Measurements from ENCODE around the gene ITGA1.

ITGA1 gene

DNA sequence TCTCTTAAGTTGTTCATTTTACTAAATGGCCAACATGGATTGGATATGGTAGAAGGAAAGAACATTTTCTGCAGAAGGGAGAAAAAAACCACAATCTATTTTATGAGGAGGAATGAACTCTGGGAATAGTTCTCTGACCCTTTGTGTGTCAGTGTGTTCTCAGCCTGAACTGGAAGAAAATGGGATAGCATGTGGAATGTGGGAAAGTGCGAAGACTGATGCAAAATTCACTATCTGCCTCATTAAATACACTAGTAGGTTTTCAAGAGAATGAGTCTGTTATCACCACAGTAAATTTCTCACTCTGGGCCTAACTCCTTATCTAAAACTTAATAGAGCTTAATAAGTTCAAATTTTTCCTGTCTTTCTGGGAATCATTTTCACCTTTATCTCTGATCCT, 22.7 kb downstream of the ITGA1 start:
- TF ChIP-seq, protein P1, sequence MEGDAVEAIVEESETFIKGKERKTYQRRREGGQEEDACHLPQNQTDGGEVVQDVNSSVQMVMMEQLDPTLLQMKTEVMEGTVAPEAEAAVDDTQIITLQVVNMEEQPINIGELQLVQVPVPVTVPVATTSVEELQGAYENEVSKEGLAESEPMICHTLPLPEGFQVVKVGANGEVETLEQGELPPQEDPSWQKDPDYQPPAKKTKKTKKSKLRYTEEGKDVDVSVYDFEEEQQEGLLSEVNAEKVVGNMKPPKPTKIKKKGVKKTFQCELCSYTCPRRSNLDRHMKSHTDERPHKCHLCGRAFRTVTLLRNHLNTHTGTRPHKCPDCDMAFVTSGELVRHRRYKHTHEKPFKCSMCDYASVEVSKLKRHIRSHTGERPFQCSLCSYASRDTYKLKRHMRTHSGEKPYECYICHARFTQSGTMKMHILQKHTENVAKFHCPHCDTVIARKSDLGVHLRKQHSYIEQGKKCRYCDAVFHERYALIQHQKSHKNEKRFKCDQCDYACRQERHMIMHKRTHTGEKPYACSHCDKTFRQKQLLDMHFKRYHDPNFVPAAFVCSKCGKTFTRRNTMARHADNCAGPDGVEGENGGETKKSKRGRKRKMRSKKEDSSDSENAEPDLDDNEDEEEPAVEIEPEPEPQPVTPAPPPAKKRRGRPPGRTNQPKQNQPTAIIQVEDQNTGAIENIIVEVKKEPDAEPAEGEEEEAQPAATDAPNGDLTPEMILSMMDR (conservative IDR thresholded peaks at IDR 0.05; ENCODE audit: low read length) = no peak
- no peak for TF ChIP-seq EZH2phosphoT487 (IDR thresholded peaks at IDR 0.05; ENCODE audit: borderline replicate concordance)
- Histone ChIP-seq H3K27me3 (ENCODE audit: insufficient read depth, low read length, poor library complexity, severe bottlenecking) (no peaks in the 10 kb centered on the region), H3K4me3 (ENCODE audit: low read length, poor library complexity, severe bottlenecking) (no peak overlapping the region), H3K4me2 (ENCODE audit: low read depth, low read length, poor library complexity, severe bottlenecking) (no peak overlapping the region), H3K9me2 (replicated peaks; ENCODE audit: low read depth, low read length) (no peaks in the 10 kb centered on the region), H3K9ac (ENCODE audit: low read depth, low read length, poor library complexity, severe bottlenecking) (no peak overlapping the region), H3F3A (ENCODE audit: low read depth) (no peaks in the 10 kb centered on the region), H3K9me3 (ENCODE audit: insufficient read depth, low read depth, low read length) (no peaks in the 10 kb centered on the region), H3K79me2 (ENCODE audit: insufficient read depth, low read length) (peaks cover 3% of the 10 kb centered on the region), H3K4me1 (ENCODE audit: insufficient read depth, low read length, poor library complexity, severe bottlenecking) (peaks cover 6% of the 10 kb centered on the region), H2AFZ (ENCODE audit: low read length) (no peak overlapping the region), H3K36me3 (ENCODE audit: insufficient read depth, low read length) (no peaks in the 10 kb centered on the region), H4K20me1 (ENCODE audit: insufficient read depth, low read length, poor library complexity, severe bottlenecking) (peaks cover 5% of the 10 kb centered on the region)

DNA sequence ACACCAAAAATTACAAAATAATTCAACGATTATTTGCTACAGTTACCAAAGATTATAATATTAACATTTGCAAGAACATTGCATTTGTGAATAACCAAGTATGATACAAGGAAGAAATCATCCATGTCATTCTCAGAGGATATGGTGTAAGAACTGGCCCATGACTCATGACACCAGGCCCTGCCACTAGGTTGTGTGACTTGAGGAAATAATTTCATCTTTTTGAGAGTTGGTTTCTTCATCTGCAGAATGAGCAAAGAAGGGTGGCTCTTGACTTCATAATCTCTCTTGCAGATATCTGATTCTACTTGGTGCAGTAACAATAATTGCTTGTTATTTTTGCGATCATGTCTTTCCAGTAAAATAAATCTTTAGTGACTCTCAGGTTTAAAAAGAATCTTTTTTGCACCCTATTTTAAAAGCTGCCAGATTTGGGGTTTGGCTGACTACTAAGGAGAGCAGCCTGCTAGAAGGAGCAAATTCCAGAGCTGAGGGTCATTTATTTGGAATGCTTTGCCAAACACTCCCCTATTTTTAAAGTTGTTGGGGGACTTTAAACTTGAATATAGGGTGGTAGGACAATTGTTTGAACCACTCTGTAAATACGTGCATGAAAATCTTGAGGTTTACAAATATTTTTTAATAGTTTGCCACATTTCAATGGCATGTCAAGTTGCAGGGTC, 23.5 kb downstream of the ITGA1 start:
- Histone ChIP-seq H3K27me3 (ENCODE audit: insufficient read depth, low read length, poor library complexity, severe bottlenecking) (no peaks in the 10 kb centered on the region), H3K9me3 (ENCODE audit: insufficient read depth, low read depth, low read length) (no peaks in the 10 kb centered on the region), H2AFZ (ENCODE audit: low read length) (no peak overlapping the region), H3K4me3 (ENCODE audit: low read length, poor library complexity, severe bottlenecking) (no peak overlapping the region), H3K79me2 (ENCODE audit: insufficient read depth, low read length) (no peaks in the 10 kb centered on the region), H4K20me1 (ENCODE audit: insufficient read depth, low read length, poor library complexity, severe bottlenecking) (no peaks in the 10 kb centered on the region), H3K9me2 (replicated peaks; ENCODE audit: low read depth, low read length) (no peaks in the 10 kb centered on the region), H3K9ac (ENCODE audit: low read depth, low read length, poor library complexity, severe bottlenecking) (no peak overlapping the region), H3F3A (ENCODE audit: low read depth) (no peaks in the 10 kb centered on the region), H3K4me2 (ENCODE audit: low read depth, low read length, poor library complexity, severe bottlenecking) (no peak overlapping the region), H3K4me1 (ENCODE audit: insufficient read depth, low read length, poor library complexity, severe bottlenecking) (peaks cover 6% of the 10 kb centered on the region), H3K36me3 (ENCODE audit: insufficient read depth, low read length) (no peaks in the 10 kb centered on the region)
- TF ChIP-seq, protein P1 (conservative IDR thresholded peaks at IDR 0.05; ENCODE audit: low read length) = no peak
- no peak for TF ChIP-seq EZH2phosphoT487 (IDR thresholded peaks at IDR 0.05; ENCODE audit: borderline replicate concordance)

DNA sequence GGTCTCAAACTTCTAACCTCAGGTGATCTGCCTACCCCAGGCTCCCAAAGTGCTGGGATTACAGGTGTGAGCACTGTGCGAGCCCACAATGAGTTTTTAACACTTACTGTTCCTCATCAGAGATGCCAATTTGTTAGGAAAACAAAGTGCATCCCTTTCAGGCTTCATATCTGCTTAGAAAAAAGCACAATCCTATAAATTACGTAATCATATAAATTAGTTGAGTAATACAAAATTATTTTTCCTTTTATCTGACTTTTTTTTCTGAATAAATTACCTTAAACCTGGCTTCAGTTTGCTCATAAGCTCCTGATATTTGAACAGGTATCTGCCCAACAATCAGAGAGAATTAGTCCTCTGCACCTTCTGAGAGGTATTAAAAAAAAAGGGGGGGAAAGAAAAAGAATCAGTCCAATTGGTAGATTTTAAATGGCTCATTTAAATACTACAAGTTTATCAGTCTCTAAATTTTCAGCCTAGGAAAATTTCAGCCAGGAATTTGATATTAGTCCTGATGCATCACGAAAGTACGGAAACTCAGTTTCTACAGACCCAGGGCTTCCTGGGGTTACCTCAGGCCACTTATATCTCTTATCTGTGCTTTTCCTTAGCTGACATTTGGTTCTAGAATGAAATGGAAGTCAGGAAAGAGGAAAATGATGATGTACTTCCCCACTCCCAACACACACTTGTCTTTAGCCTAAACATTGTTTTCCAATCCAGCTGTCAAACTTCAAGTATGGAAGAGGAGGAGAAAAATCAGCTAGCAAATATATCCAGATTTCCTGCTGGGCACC, 26.8 kb downstream of the ITGA1 start:
- H3K4me3 ChIP-seq (ENCODE audit: low read length, poor library complexity, severe bottlenecking) = no peak overlapping the region
- H3K79me2 ChIP-seq (ENCODE audit: insufficient read depth, low read length) = no peaks in the 10 kb centered on the region
- H3K4me2 ChIP-seq (ENCODE audit: low read depth, low read length, poor library complexity, severe bottlenecking) = no peak overlapping the region
- H3K4me1 ChIP-seq (ENCODE audit: insufficient read depth, low read length, poor library complexity, severe bottlenecking) = peaks cover 3% of the 10 kb centered on the region
- no peak overlapping the region for H3K9ac ChIP-seq (ENCODE audit: low read depth, low read length, poor library complexity, severe bottlenecking)
- no peak overlapping the region for H2AFZ ChIP-seq (ENCODE audit: low read length)
- no peaks in the 10 kb centered on the region for H3F3A ChIP-seq (ENCODE audit: low read depth)
- TF ChIP-seq, protein P1 (conservative IDR thresholded peaks at IDR 0.05; ENCODE audit: low read length) = no peak
- TF ChIP-seq EZH2phosphoT487 (IDR thresholded peaks at IDR 0.05; ENCODE audit: borderline replicate concordance) = no peak
- H3K9me3 ChIP-seq (ENCODE audit: insufficient read depth, low read depth, low read length) = no peaks in the 10 kb centered on the region
- H3K36me3 ChIP-seq (ENCODE audit: insufficient read depth, low read length) = no peaks in the 10 kb centered on the region
- no peaks in the 10 kb centered on the region for H4K20me1 ChIP-seq (ENCODE audit: insufficient read depth, low read length, poor library complexity, severe bottlenecking)
- no peaks in the 10 kb centered on the region for H3K9me2 ChIP-seq (replicated peaks; ENCODE audit: low read depth, low read length)
- H3K27me3 ChIP-seq (ENCODE audit: insufficient read depth, low read length, poor library complexity, severe bottlenecking) = no peaks in the 10 kb centered on the region

All from Loucy (cell line).